ENCODE measurements around the gene CHST3. TPM values are rescaled to one million over a fixed set of nuclear protein-coding genes. Genes with fewer than 3 reads are reported as not detected.

CHST3 gene
- total RNA-seq, 1 experiment from 2014 or later = 6.1 TPM

DNA sequence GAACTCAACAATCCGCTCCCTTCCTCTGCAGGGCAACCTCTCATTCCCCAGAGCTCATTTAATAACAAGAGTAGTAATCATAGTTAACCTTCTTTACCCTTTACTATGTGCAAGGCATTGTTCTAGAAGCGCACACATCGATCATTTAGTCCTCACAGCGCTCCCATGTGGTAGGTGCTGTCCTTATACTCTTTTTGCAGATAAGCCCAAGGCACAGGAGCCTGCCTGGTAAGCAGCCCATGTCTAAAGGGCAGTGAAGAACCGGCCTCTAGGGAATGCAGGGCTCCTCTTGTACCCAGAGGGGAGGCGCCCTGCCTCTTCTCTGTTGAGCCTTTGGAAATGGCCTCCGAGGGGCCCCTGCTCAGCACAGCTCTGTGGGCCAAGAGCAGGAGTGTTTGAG, 14.3 kb downstream of the CHST3 start:
- no peaks in the 10 kb centered on the region for H3K9me3 ChIP-seq (ENCODE audit: control insufficient read depth, low read depth, low read length)
- H2BK15ac ChIP-seq (ENCODE audit: low read depth, low read length) = no peak overlapping the region
- Mint-ChIP-seq H3K27ac (no peak overlapping the region), H3K4me3 (no peak overlapping the region), H3K27me3 (ENCODE audit: low read depth) (no peaks in the 10 kb centered on the region), H3K36me3 (ENCODE audit: insufficient read depth in 1 of 3, low read depth in 3 of 3) (0 out of 7 replicates have a peak, but pooled peaks cover 0 to 3% (median 0%) of the 10 kb centered on the region in 3 experiments), H3K4me1 (peaks cover 25 to 31% of the 10 kb centered on the region in 2 experiments), H3K9me3 (no peaks in the 10 kb centered on the region)
- H3K56ac ChIP-seq (ENCODE audit: insufficient read length, low read depth, low read length) = no peak overlapping the region
- H3K4ac ChIP-seq (ENCODE audit: low read depth, low read length) = no peak overlapping the region
- no peak overlapping the region for H3K4me2 ChIP-seq (ENCODE audit: insufficient read depth, insufficient read length, low read length)
- H4K20me1 ChIP-seq (ENCODE audit: control insufficient read depth, insufficient read depth, insufficient read length) = no peaks in the 10 kb centered on the region
- no peaks in the 10 kb centered on the region for H3K23me2 ChIP-seq (ENCODE audit: insufficient read length, low read depth, low read length, poor library complexity, severe bottlenecking)
- H3K14ac ChIP-seq (ENCODE audit: insufficient read depth, low read length) = no peak overlapping the region
- peak; percentile 66 for TF ChIP-seq CTCF (conservative IDR thresholded peaks at IDR 0.05)
- no peaks in the 10 kb centered on the region for H3K27me3 ChIP-seq (ENCODE audit: insufficient read depth, low read length)
- H4K91ac ChIP-seq (ENCODE audit: insufficient read length, low read depth, low read length) = no peak overlapping the region
- no peak overlapping the region for H2AK5ac ChIP-seq (ENCODE audit: insufficient read length, low read length)
- no peak overlapping the region for H3K18ac ChIP-seq (ENCODE audit: insufficient read length, low read depth, low read length)
- WGBS (ENCODE audit: extremely low coverage, insufficient read length, low lambda C conversion rate) = no CpG with 5 or more reads among the region's 7 CpGs
- H4K5ac ChIP-seq (ENCODE audit: insufficient read length, low read depth, low read length) = no peak overlapping the region
- no peak overlapping the region for H4K8ac ChIP-seq (replicated peaks; ENCODE audit: insufficient read length, low read depth, low read length)
- H3K23ac ChIP-seq (ENCODE audit: insufficient read length, low read depth, low read length) = no peak overlapping the region
- no peak overlapping the region for H2BK5ac ChIP-seq (ENCODE audit: insufficient read length, low read length)
- H2BK12ac ChIP-seq (ENCODE audit: insufficient read length, low read depth, low read length) = no peak overlapping the region
- H2BK20ac ChIP-seq (ENCODE audit: low read depth, low read length, poor library complexity, severe bottlenecking) = no peak overlapping the region
- no peak overlapping the region for H3K9ac ChIP-seq (ENCODE audit: extremely low read depth, insufficient read length, low read length)
- no peaks in the 10 kb centered on the region for H3K79me1 ChIP-seq (ENCODE audit: insufficient read depth, low read depth, low read length, poor library complexity, severe bottlenecking)
- H3K4me1 ChIP-seq (ENCODE audit: insufficient read depth, low read length) = 0 out of 2 replicates have a peak, but pooled peaks cover 2% of the 10 kb centered on the region
- H3K79me2 ChIP-seq (ENCODE audit: insufficient read depth, low read length) = peaks cover 2% of the 10 kb centered on the region; the same call in 1 of the 2 replicates
- no peak overlapping the region for H2BK120ac ChIP-seq (ENCODE audit: low read depth, low read length, poor library complexity, severe bottlenecking)
- H3T11ph ChIP-seq (ENCODE audit: low read length) = no peak overlapping the region
- no peak overlapping the region for H3K27ac ChIP-seq (ENCODE audit: insufficient read length, low read depth, low read length)
- peak; percentile 62 for DNase-seq
- no peak overlapping the region for H2AFZ ChIP-seq (ENCODE audit: low read length)

All from H9 (cell line).